GM12878 (cell line): ENCODE measurements around the gene FIG4. TPM values are rescaled to one million over a fixed set of nuclear protein-coding genes. Genes with fewer than 3 reads are reported as not detected.

Experiments
- ATAC-seq: fragments of 200-7000 bp; cut with Tn5 transposase; 3 replicates; pipeline ENCODE4 v1.9.1; 2020; ENCODE audit warnings: mild to moderate bottlenecking, moderate library complexity
- BruUV-seq: library from RNA; stranded (reverse); fragments of 400-500 nt; replicated peaks from 2 replicates; lab custom pipeline; 2021; lab: Mats Ljungman, UMichigan
- CTCF ChIA-PET: fragments of 300-600 bp; sonication (Branson Sonifier 250); formaldehyde crosslinking; extraction: SDS; loops from one replicate; lab custom pipeline; 2021; ENCODE audit warnings: inconsistent platforms; lab: Yijun Ruan, JAX
- POLR2A ChIA-PET: fragments of 350-600 bp; formaldehyde crosslinking; extraction: SDS; loops from one replicate; lab custom pipeline; 2021; ENCODE audit warnings: inconsistent platforms; lab: Charles Lee
- RAD21 ChIA-PET: fragments of 300-600 bp; sonication (Branson Sonifier 250); formaldehyde crosslinking; loops from one replicate; lab custom pipeline; 2023; ENCODE audit warnings: antibody characterized with exemption; ENCODE audit not compliant: unreplicated experiment; lab: Charles Lee
- SMC1A ChIA-PET: fragments of 300-600 bp; sonication (Branson Sonifier 250); formaldehyde crosslinking; loops from one replicate; lab custom pipeline; 2023; ENCODE audit not compliant: unreplicated experiment, uncharacterized antibody; lab: Charles Lee
- DNase-seq: peaks from one replicate; pipeline ENCODE4 v3.0.0-alpha.2; 2011; ENCODE audit warnings: low read depth, low spot score
- FAIRE-seq: peaks from 3 replicates; lab custom pipeline; 2011; peaks lifted over from hg19 to GRCh38; lab: Jason Lieb, UNC
- H2AFZ ChIP-seq: 2 replicates; pipeline ENCODE4 v1.6.0; 2011; ENCODE audit warnings: low read depth, low read length, control low read depth; ENCODE audit not compliant: control insufficient read depth
- H3K27ac ChIP-seq: 2 replicates; pipeline ENCODE4 v1.5.1; 2011; ENCODE audit warnings: control low read depth; ENCODE audit not compliant: control insufficient read depth, insufficient read depth
- H3K27me3 ChIP-seq, 2 experiments: replicated peaks in 1 of 2; 2 replicates each; pipeline versions ENCODE4 v1.6.0 to v1.6.1; 2011; ENCODE audit warnings: low read length in 1 of 2; ENCODE audit not compliant: control insufficient read depth in 2 of 2, insufficient read depth in 2 of 2
- H3K36me3 ChIP-seq, 2 experiments: 2 replicates each; pipeline ENCODE4 v1.5.1; 2011; ENCODE audit warnings: low read length in 1 of 2; ENCODE audit not compliant: control insufficient read depth in 2 of 2, insufficient read depth in 2 of 2
- H3K4me1 ChIP-seq: 2 replicates; pipeline ENCODE4 v1.6.1; 2011; ENCODE audit warnings: mild to moderate bottlenecking, low read length, moderate library complexity, mixed read lengths; ENCODE audit not compliant: control insufficient read depth, insufficient read depth
- H3K4me2 ChIP-seq: 2 replicates; pipeline ENCODE4 v1.6.0; 2011; ENCODE audit warnings: control low read depth; ENCODE audit not compliant: control insufficient read depth, insufficient read depth
- H3K4me3 ChIP-seq: fragments of 200-600 bp; sonication (generic); 2 replicates; pipeline ENCODE4 v1.5.1; 2016
- H3K79me2 ChIP-seq: 2 replicates; pipeline ENCODE4 v1.6.0; 2011; ENCODE audit warnings: low read length; ENCODE audit not compliant: control insufficient read depth, insufficient read depth
- H3K9ac ChIP-seq: 2 replicates; pipeline ENCODE4 v1.8.0; 2011; ENCODE audit warnings: low read length, control low read depth, mixed read lengths; ENCODE audit not compliant: control insufficient read depth, insufficient read depth
- H3K9me3 ChIP-seq: replicated peaks from 3 replicates; pipeline ENCODE4 v1.5.1; 2011; ENCODE audit warnings: mild to moderate bottlenecking, low read length; ENCODE audit not compliant: control insufficient read depth, insufficient read depth
- H4K20me1 ChIP-seq: 2 replicates; pipeline ENCODE4 v1.6.0; 2011; ENCODE audit not compliant: control insufficient read depth, insufficient read depth
- ATF7 ChIP-seq: fragments of 450-650 bp; IDR thresholded peaks from 2 replicates; pipeline ENCODE4 v1.6.1; 2016; ENCODE audit warnings: low read depth, mild to moderate bottlenecking
- HDAC6 ChIP-seq: fragments of 200-600 bp; sonication (generic); IDR thresholded peaks from one replicate; pipeline ENCODE4 v1.8.0; 2017; ENCODE audit warnings: antibody characterized with exemption; ENCODE audit not compliant: unreplicated experiment
- MYB ChIP-seq: fragments of 150-350 bp; IDR thresholded peaks from 2 replicates; pipeline ENCODE4 v1.6.1; 2014; ENCODE audit warnings: mild to moderate bottlenecking, low read depth, low read length, borderline replicate concordance
- MYC ChIP-seq: IDR thresholded peaks from 2 replicates; pipeline ENCODE4 v1.6.1; 2011; ENCODE audit warnings: mild to moderate bottlenecking, low read length, moderate library complexity, inconsistent platforms; ENCODE audit not compliant: insufficient read depth, insufficient replicate concordance, insufficient read length, severe bottlenecking
- NR2C2 ChIP-seq: IDR thresholded peaks from 2 replicates; pipeline ENCODE4 v1.6.1; 2011; ENCODE audit warnings: borderline replicate concordance, low read depth; ENCODE audit not compliant: control insufficient read depth, insufficient read length
- RAD51 ChIP-seq: fragments of 450-650 bp; IDR thresholded peaks from 2 replicates; pipeline ENCODE4 v1.6.1; 2016; ENCODE audit warnings: moderate library complexity, mild to moderate bottlenecking, inconsistent platforms
- RELA ChIP-seq: fragments of 450-650 bp; IDR thresholded peaks from 2 replicates; pipeline ENCODE4 v1.8.0; 2014; ENCODE audit warnings: borderline replicate concordance; ENCODE audit not compliant: partially characterized antibody
- SMAD5 ChIP-seq: IDR thresholded peaks from 2 replicates; pipeline ENCODE4 v1.6.1; 2016; ENCODE audit warnings: antibody characterized with exemption, low read depth
- TARDBP ChIP-seq: IDR thresholded peaks from 2 replicates; pipeline ENCODE4 v1.6.1; 2016; ENCODE audit warnings: borderline replicate concordance
- ZNF207 ChIP-seq: fragments of 450-650 bp; IDR thresholded peaks from 2 replicates; pipeline ENCODE4 v1.6.1; 2014; ENCODE audit warnings: antibody characterized with exemption, mild to moderate bottlenecking, borderline replicate concordance
- ZNF24 ChIP-seq: fragments of 450-650 bp; IDR thresholded peaks from 2 replicates; pipeline ENCODE4 v1.6.1; 2017; ENCODE audit warnings: antibody characterized with exemption, mild to moderate bottlenecking
- in situ Hi-C: fragments of 300-500 bp; cut with MboI; formaldehyde crosslinking; loops from 9 replicates; pipeline ENCODE4 v1.14.3; 2018; ENCODE audit warnings: mixed read lengths
- intact Hi-C: fragments of 100-400 bp; cut with micrococcal nuclease; formaldehyde crosslinking; loops from one replicate; pipeline ENCODE4 v1.14.2; 2022; ENCODE audit not compliant: unreplicated experiment
- polyA plus RNA-seq, 11 experiments: library from polyadenylated mRNA; depleted of rRNA in 4 of 11; unstranded in 6 of 11; stranded (reverse) in 5 of 11; fragments of >200 nt; fragmentation: Nextera tagmentation in 4 of 11; fragmentation: Illumina TruSeq in 1 of 11; extraction: Ambion mirVana in 4 of 11; extraction: Trizol in 1 of 11; gene quantifications; 1 replicate in 1 of 11; 2 replicates in 10 of 11; pipeline versions ENCODE4 v1.2.1 to v1.2.3, GENCODE V29; 2011 to 2016; ENCODE audit warnings: inconsistent platforms in 2 of 11, missing spikeins in 2 of 11, low read depth in 1 of 11
- total RNA-seq, 4 experiments: library from RNA; depleted of rRNA in 3 of 4; stranded (reverse); fragments of >200 nt in 3 of 4; fragmentation: Illumina TruSeq in 1 of 4; extraction: Trizol in 1 of 4; gene quantifications; 2 replicates each; pipeline versions ENCODE4 v1.2.1 to v1.2.3, GENCODE V29; 2013 to 2021
- TF ChIP-seq, protein P1 (sequence below), 3 experiments: IDR thresholded peaks in 2 of 3; conservative IDR thresholded peaks in 1 of 3; 2 replicates each; pipeline ENCODE4 v1.5.1; 2011; ENCODE audit warnings: low read depth in 3 of 3, low read length in 3 of 3, mild to moderate bottlenecking in 3 of 3, control low read depth in 2 of 3, moderate library complexity in 2 of 3, inconsistent platforms in 1 of 3, mixed read lengths in 1 of 3; ENCODE audit not compliant: control insufficient read depth in 2 of 3, insufficient read depth in 1 of 3; ENCODE audit errors: extremely low read depth in 1 of 3
- TF ChIP-seq, protein P2 (sequence below): fragments of 450-650 bp; IDR thresholded peaks from 2 replicates; pipeline ENCODE4 v1.6.1; 2017; ENCODE audit warnings: borderline replicate concordance

The FIG4 gene
- total and polyA plus RNA-seq, 10 of the 15 experiments (the other 5 are each of a cell fraction or from before 2014, with no cell fraction given), result 3.8 to 23.2 (median 11.8) TPM

DNA sequence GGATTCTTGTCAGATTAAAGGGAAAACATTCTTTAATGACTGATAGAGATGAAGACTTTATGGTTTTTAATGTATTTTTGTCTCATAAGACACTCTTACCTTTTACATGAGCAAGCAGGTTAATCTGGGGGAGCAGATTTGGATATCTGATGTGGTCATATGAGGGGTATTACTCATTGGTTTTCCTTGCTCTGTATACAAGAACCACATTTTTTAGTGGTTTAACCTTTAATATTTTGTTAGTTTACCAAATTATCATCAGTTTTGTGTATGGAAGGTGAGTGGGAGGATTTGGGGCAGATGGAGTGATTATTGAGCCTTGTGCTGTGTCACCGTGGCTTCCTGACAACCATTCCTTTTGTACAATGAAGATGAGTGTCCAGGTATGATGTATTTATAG, 112.9 kb downstream of the FIG4 start (continued):
- TF ChIP-seq MYC (no peak), HDAC6 (no peak)

DNA sequence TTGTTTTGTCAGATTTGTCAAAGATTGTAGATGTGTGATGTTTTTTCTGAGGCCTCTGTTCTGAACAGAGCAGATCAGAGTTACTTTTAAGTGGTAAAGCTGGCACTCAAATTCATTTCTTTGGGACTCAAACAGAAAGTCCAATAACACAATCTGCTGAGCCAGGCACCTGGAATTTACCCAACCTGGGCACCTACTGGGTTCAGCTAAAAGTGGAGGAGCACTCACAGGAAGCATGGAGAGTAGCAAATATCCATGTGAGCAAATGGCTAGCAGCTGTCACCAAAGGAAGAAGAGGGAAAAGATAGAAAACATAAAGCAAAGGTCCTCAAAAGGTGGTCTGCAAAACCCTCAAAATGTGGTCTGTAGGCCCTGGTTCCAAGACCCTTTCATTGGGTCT, 116.8 kb downstream of the FIG4 start:
- Histone ChIP-seq H3K27ac (no peak overlapping the region), H4K20me1 (no peaks in the 10 kb centered on the region), H3K27me3 (no peaks in the 10 kb centered on the region)
- ChIA-PET POLR2A (no interaction called here), RAD21 (no interaction called here)
- DNase-seq, result no peak
- intact Hi-C loops, result no loop called here
- no peak for TF ChIP-seq RELA
- TF ChIP-seq MYB, result no peak
- TF ChIP-seq TARDBP, result no peak
- TF ChIP-seq, protein P1, sequence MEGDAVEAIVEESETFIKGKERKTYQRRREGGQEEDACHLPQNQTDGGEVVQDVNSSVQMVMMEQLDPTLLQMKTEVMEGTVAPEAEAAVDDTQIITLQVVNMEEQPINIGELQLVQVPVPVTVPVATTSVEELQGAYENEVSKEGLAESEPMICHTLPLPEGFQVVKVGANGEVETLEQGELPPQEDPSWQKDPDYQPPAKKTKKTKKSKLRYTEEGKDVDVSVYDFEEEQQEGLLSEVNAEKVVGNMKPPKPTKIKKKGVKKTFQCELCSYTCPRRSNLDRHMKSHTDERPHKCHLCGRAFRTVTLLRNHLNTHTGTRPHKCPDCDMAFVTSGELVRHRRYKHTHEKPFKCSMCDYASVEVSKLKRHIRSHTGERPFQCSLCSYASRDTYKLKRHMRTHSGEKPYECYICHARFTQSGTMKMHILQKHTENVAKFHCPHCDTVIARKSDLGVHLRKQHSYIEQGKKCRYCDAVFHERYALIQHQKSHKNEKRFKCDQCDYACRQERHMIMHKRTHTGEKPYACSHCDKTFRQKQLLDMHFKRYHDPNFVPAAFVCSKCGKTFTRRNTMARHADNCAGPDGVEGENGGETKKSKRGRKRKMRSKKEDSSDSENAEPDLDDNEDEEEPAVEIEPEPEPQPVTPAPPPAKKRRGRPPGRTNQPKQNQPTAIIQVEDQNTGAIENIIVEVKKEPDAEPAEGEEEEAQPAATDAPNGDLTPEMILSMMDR (IDR thresholded peaks at IDR 0.05 in 2 of 3, conservative IDR thresholded peaks at IDR 0.05 in 1 of 3; ENCODE audit: control insufficient read depth in 2 of 3, extremely low read depth in 1 of 3, insufficient read depth in 1 of 3, low read depth in 3 of 3, low read length in 3 of 3), result no peak
- TF ChIP-seq, protein P2, sequence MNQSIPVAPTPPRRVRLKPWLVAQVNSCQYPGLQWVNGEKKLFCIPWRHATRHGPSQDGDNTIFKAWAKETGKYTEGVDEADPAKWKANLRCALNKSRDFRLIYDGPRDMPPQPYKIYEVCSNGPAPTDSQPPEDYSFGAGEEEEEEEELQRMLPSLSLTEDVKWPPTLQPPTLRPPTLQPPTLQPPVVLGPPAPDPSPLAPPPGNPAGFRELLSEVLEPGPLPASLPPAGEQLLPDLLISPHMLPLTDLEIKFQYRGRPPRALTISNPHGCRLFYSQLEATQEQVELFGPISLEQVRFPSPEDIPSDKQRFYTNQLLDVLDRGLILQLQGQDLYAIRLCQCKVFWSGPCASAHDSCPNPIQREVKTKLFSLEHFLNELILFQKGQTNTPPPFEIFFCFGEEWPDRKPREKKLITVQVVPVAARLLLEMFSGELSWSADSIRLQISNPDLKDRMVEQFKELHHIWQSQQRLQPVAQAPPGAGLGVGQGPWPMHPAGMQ, result no peak
- TF ChIP-seq NR2C2, result no peak
- TF ChIP-seq RAD51, result no peak
- TF ChIP-seq ZNF24, result no peak
- TF ChIP-seq ZNF207, result no peak
- TF ChIP-seq ATF7, result no peak
- TF ChIP-seq SMAD5, result no peak
- TF ChIP-seq, all 136 proteins: peak for 0
- FAIRE-seq (no peak), ATAC-seq (no peak)
- Histone ChIP-seq H3K79me2 (no peaks in the 10 kb centered on the region), H3K4me3 (no peak overlapping the region), H3K4me2 (no peak overlapping the region), H3K4me1 (no peaks in the 10 kb centered on the region), H3K36me3 (no peaks in the 10 kb centered on the region), H3K9ac (no peak overlapping the region), H2AFZ (no peak overlapping the region), H3K9me3 (no peaks in the 10 kb centered on the region)
- no TSS peak for BruUV-seq
- ChIA-PET CTCF (no interaction called here), SMC1A (interaction anchor here (2.1 kb wide), 1 partner anchor 19 kb away, joined by 6 read pairs; no protein-coding TSS in a partner anchor)
- in situ Hi-C loops, result no loop called here
